K562 treated with DMSO at 1 percent for 12 hours (cell line): ENCODE measurements around the gene RAB3IL1. TPM values are rescaled to one million over a fixed set of nuclear protein-coding genes. Genes with fewer than 3 reads are reported as not detected.

Experiments used
- total RNA-seq: library from RNA; unstranded; fragments of 300-600 nt; gene quantifications from 2 replicates; pipeline ENCODE4 v1.2.3, GENCODE V29; 2022; ENCODE audit not compliant: insufficient read depth

RAB3IL1 gene, protein sequence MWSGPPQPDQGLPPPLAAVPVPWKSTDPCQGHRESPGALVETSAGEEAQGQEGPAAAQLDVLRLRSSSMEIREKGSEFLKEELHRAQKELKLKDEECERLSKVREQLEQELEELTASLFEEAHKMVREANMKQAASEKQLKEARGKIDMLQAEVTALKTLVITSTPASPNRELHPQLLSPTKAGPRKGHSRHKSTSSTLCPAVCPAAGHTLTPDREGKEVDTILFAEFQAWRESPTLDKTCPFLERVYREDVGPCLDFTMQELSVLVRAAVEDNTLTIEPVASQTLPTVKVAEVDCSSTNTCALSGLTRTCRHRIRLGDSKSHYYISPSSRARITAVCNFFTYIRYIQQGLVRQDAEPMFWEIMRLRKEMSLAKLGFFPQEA
- total RNA-seq = 6.3 and 7.5 TPM in 2 replicates

GRCh38 chr11:61917334-61918109, at the start of gene RAB3IL1:
Gene RAB3IL1, minus strand, starts transcription at chr11:61917566. Its CDS starts 199 bp downstream, at chr11:61917367.

GRCh38 chr11:61950035-61950547, 32.7 kb upstream of the RAB3IL1 start, which contains the start of gene BEST1:
Gene BEST1, plus strand, starts transcription at chr11:61950351. Its CDS starts 1,456 bp downstream, at chr11:61951807.

GRCh38 chr11:61891331-61892084, 25.9 kb downstream of the RAB3IL1 start, which contains the start of gene FADS3:
Gene FADS3, minus strand, starts transcription at chr11:61891545. Its CDS starts 164 bp downstream, at chr11:61891381.

Other genes with a start within 250 kb of the RAB3IL1 start
- gene DAGLA, start 237.2 kb downstream of the RAB3IL1 start, total RNA-seq = 0.20 TPM in 1 of 2 replicates, not detected in the other
- gene MYRF, start 164.9 kb downstream of the RAB3IL1 start, total RNA-seq = 7.7 and 25.4 TPM in 2 replicates
- gene TMEM258, start 125.0 kb downstream of the RAB3IL1 start, total RNA-seq = 300 and 514 TPM in 2 replicates
- gene FEN1, start 124.7 kb downstream of the RAB3IL1 start, total RNA-seq = 142 and 163 TPM in 2 replicates
- 23.6 and 73.2 TPM in 2 replicates for gene FADS1, start 100.6 kb downstream of the RAB3IL1 start, total RNA-seq
- 5.3 and 9.3 TPM in 2 replicates for gene FADS2, start 89.3 kb downstream of the RAB3IL1 start, total RNA-seq
- gene FADS3, start 26.0 kb downstream of the RAB3IL1 start, total RNA-seq = 33.7 and 44.6 TPM in 2 replicates
- 8.8 and 12.0 TPM in 2 replicates for gene BEST1, start 32.8 kb upstream of the RAB3IL1 start, total RNA-seq
- 4,700 and 4,919 TPM in 2 replicates for gene FTH1, start 50.1 kb upstream of the RAB3IL1 start, total RNA-seq
- gene INCENP, start 206.4 kb upstream of the RAB3IL1 start, total RNA-seq = 23.2 and 59.1 TPM in 2 replicates